ENCODE data around the gene NUP85.
A peak's percentile ranks its signal among the peaks of the same experiment; 100 is the strongest.

- TF ChIP-seq POLR2A (IDR thresholded peaks at IDR 0.05; ENCODE audit: borderline replicate concordance, extremely low read depth, insufficient read depth, insufficient read length) = peak; percentile 48
- TF ChIP-seq SIN3A (IDR thresholded peaks at IDR 0.05; ENCODE audit: low read depth) = peak; percentile 51; the same call in 1 of the 2 replicates
- TF ChIP-seq, protein P1, sequence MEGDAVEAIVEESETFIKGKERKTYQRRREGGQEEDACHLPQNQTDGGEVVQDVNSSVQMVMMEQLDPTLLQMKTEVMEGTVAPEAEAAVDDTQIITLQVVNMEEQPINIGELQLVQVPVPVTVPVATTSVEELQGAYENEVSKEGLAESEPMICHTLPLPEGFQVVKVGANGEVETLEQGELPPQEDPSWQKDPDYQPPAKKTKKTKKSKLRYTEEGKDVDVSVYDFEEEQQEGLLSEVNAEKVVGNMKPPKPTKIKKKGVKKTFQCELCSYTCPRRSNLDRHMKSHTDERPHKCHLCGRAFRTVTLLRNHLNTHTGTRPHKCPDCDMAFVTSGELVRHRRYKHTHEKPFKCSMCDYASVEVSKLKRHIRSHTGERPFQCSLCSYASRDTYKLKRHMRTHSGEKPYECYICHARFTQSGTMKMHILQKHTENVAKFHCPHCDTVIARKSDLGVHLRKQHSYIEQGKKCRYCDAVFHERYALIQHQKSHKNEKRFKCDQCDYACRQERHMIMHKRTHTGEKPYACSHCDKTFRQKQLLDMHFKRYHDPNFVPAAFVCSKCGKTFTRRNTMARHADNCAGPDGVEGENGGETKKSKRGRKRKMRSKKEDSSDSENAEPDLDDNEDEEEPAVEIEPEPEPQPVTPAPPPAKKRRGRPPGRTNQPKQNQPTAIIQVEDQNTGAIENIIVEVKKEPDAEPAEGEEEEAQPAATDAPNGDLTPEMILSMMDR (IDR thresholded peaks at IDR 0.05 in 2 of 3, conservative IDR thresholded peaks at IDR 0.05 in 1 of 3; ENCODE audit: borderline replicate concordance in 1 of 3, insufficient read depth in 1 of 3, low read depth in 2 of 3, low read length in 2 of 3) = peak in 1 of 3 experiments; percentile 37; a peak in 2 of 6 replicates
- peak; percentile 93 for TF ChIP-seq YY1 (IDR thresholded peaks at IDR 0.05; ENCODE audit: extremely low read depth, insufficient replicate concordance, low read depth, low read length)
- TF ChIP-seq MAX (IDR thresholded peaks at IDR 0.05) = peak; percentile 65
- TF ChIP-seq ZNF274 (IDR thresholded peaks at IDR 0.05; ENCODE audit: low read depth, low read length) = no peak
- TF ChIP-seq, protein P2, sequence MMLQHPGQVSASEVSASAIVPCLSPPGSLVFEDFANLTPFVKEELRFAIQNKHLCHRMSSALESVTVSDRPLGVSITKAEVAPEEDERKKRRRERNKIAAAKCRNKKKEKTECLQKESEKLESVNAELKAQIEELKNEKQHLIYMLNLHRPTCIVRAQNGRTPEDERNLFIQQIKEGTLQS (IDR thresholded peaks at IDR 0.05) = no peak
- TF ChIP-seq POLR2AphosphoS5 (IDR thresholded peaks at IDR 0.05; ENCODE audit: low read depth, low read length) = peak; percentile 78
- TF ChIP-seq TCF7L2 (IDR thresholded peaks at IDR 0.05; ENCODE audit: borderline replicate concordance, extremely low read depth, insufficient read depth, insufficient read length) = peak; percentile 34
- TF ChIP-seq EZH2phosphoT487 (IDR thresholded peaks at IDR 0.05; ENCODE audit: borderline replicate concordance) = no peak
Observed at GRCh38 chr17:75182569-75183436, 22.7 kb upstream of the NUP85 start, which contains the start of gene SUMO2.
